Neutrophil (primary cell): ENCODE results near the gene EFNA5.

Experiments
- H3K27ac ChIP-seq: fragments of 200-600 bp; sonication (generic); 2 replicates; pipeline ENCODE4 v1.5.1; 2016; ENCODE audit warnings: mild to moderate bottlenecking, moderate library complexity
- H3K27me3 ChIP-seq: fragments of 200-600 bp; sonication (generic); 2 replicates; pipeline ENCODE4 v1.6.0; 2016; ENCODE audit warnings: mild to moderate bottlenecking
- H3K36me3 ChIP-seq: fragments of 200-600 bp; sonication (generic); 2 replicates; pipeline ENCODE4 v1.5.1; 2017
- H3K4me1 ChIP-seq, 2 experiments: fragments of 200-600 bp in 1 of 2; sonication (generic) in 1 of 2; 1 replicate in 1 of 2; 2 replicates in 1 of 2; pipeline versions ENCODE4 v1.5.1 to v1.6.1; 2013 to 2016; ENCODE audit warnings: low read depth in 1 of 2, low read length in 1 of 2, mild to moderate bottlenecking in 1 of 2, moderate library complexity in 1 of 2; ENCODE audit not compliant: control insufficient read depth in 1 of 2, insufficient read depth in 1 of 2
- H3K4me3 ChIP-seq, 2 experiments: fragments of 200-600 bp in 1 of 2; sonication (generic) in 1 of 2; 1 replicate in 1 of 2; 2 replicates in 1 of 2; pipeline ENCODE4 v1.5.1; 2013 to 2016; ENCODE audit warnings: low read depth in 1 of 2, low read length in 1 of 2, mild to moderate bottlenecking in 1 of 2, moderate library complexity in 1 of 2
- H3K9me3 ChIP-seq: fragments of 200-600 bp; sonication (generic); 2 replicates; pipeline ENCODE4 v1.5.1; 2016
- CTCF ChIP-seq: fragments of 200-600 bp; sonication (generic); IDR thresholded peaks from 2 replicates; pipeline ENCODE4 v1.5.1; 2016; ENCODE audit warnings: antibody characterized with exemption

The EFNA5 gene

GRCh38 chr5:107502676-107503060 is 168.1 kb downstream of the EFNA5 start:
- Histone ChIP-seq H3K4me3 (no peak overlapping the region), H3K36me3 (no peaks in the 10 kb centered on the region), H3K9me3 (no peaks in the 10 kb centered on the region), H3K4me1 (no peaks in the 10 kb centered on the region), H3K27ac (no peak overlapping the region), H3K27me3 (no peaks in the 10 kb centered on the region)
- TF ChIP-seq CTCF = no peak

GRCh38 chr5:107501965-107502675 is 168.6 kb downstream of the EFNA5 start:
- no peak for TF ChIP-seq CTCF
- H3K4me3 ChIP-seq = no peak overlapping the region
- no peaks in the 10 kb centered on the region for H3K4me1 ChIP-seq
- H3K9me3 ChIP-seq = no peaks in the 10 kb centered on the region
- no peaks in the 10 kb centered on the region for H3K27me3 ChIP-seq
- no peak overlapping the region for H3K27ac ChIP-seq
- no peaks in the 10 kb centered on the region for H3K36me3 ChIP-seq

GRCh38 chr5:107500840-107501239 is 169.9 kb downstream of the EFNA5 start:
- Histone ChIP-seq H3K27ac (no peak overlapping the region), H3K9me3 (no peaks in the 10 kb centered on the region), H3K4me3 (no peak overlapping the region), H3K4me1 (no peaks in the 10 kb centered on the region), H3K36me3 (no peaks in the 10 kb centered on the region), H3K27me3 (no peaks in the 10 kb centered on the region)
- TF ChIP-seq CTCF = no peak

- Histone ChIP-seq H3K4me1 (no peaks in the 10 kb centered on the region), H3K27me3 (no peaks in the 10 kb centered on the region), H3K27ac (no peak overlapping the region), H3K4me3 (no peak overlapping the region), H3K36me3 (no peaks in the 10 kb centered on the region), H3K9me3 (no peaks in the 10 kb centered on the region)
- no peak for TF ChIP-seq CTCF
Observed at GRCh38 chr5:107500347-107500746, 170.4 kb downstream of the EFNA5 start.

- TF ChIP-seq CTCF = no peak
- H3K36me3 ChIP-seq = no peaks in the 10 kb centered on the region
- H3K27me3 ChIP-seq = no peaks in the 10 kb centered on the region
- H3K4me3 ChIP-seq = no peak overlapping the region
- no peaks in the 10 kb centered on the region for H3K9me3 ChIP-seq
- no peak overlapping the region for H3K27ac ChIP-seq
- H3K4me1 ChIP-seq = no peaks in the 10 kb centered on the region
Observed at GRCh38 chr5:107499776-107500175, 171.0 kb downstream of the EFNA5 start.

- Histone ChIP-seq H3K36me3 (no peaks in the 10 kb centered on the region), H3K4me3 (no peak overlapping the region), H3K27ac (no peak overlapping the region), H3K27me3 (no peaks in the 10 kb centered on the region), H3K9me3 (no peaks in the 10 kb centered on the region), H3K4me1 (no peaks in the 10 kb centered on the region)
- TF ChIP-seq CTCF = no peak
Observed at GRCh38 chr5:107499237-107499636, 171.5 kb downstream of the EFNA5 start.
